HG03025 (cell line): ENCODE data around the gene L3HYPDH.

Source experiments
- ATAC-seq: cut with Tn5 transposase; IDR thresholded peaks from one replicate; pipeline ENCODE4 v1.9.1; 2021; ENCODE audit warnings: mild to moderate bottlenecking, moderate library complexity; ENCODE audit not compliant: unreplicated experiment, low FRiP score

The L3HYPDH gene

GRCh38 chr14:59428581-59429012, 55.6 kb downstream of the L3HYPDH start:
- ATAC-seq: no peak

- no peak for ATAC-seq
Observed at GRCh38 chr14:59427653-59428580, 56.3 kb downstream of the L3HYPDH start.

- ATAC-seq: no peak
Observed at GRCh38 chr14:59425322-59425935, 58.8 kb downstream of the L3HYPDH start.

- ATAC-seq: no peak
Observed at GRCh38 chr14:59424341-59425071, 59.7 kb downstream of the L3HYPDH start.
